HG03575 (cell line): ENCODE data around the gene FXYD5.
"Not testable (repeated sequence)": the region's sequence is repeated elsewhere in the genome, so short reads cannot be mapped to it uniquely, and the experiment has no call there.

Source experiments
- ATAC-seq: cut with Tn5 transposase; IDR thresholded peaks from one replicate; pipeline ENCODE4 v1.9.1; 2021; ENCODE audit not compliant: unreplicated experiment, insufficient number of reproducible peaks, low FRiP score; ENCODE audit errors: extremely low read depth

Gene FXYD5

GRCh38 chr19:35168196-35168595 lies 13.7 kb downstream of the FXYD5 start:
- no peak for ATAC-seq

DNA sequence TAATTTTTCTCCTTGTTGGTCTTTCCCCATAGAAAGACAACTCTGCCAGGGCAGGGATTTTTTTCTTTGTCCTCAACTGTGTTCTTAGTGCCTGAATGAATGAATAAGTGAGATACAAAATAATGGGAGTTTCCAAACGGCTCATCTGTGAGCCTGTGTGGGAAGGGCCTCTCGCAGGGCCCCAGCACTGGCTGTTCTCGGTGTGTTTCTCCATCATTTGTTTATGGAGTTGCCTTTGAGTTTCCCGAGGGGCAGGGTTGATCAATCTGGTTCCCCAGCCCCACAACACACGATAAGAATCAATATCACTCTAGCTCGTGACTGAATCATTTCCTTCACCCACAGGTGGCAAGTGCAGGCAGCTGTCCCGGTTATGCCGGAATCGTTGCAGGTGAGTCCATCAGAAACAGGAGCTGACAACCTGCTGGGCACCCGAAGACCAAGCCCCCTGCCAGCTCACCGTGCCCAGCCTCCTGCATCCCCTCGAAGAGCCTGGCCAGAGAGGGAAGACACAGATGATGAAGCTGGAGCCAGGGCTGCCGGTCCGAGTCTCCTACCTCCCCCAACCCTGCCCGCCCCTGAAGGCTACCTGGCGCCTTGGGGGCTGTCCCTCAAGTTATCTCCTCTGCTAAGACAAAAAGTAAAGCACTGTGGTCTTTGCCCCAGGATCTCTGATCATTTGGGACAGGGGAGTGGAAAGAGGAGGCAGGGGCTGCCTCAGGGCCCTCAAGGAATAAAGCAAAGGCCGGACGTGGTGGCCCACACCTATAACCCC lies 14.9 kb downstream of the FXYD5 start:
- no peak for ATAC-seq

GRCh38 chr19:35170359-35171061 lies 16.0 kb downstream of the FXYD5 start:
- no peak for ATAC-seq

- no peak for ATAC-seq
Measured at GRCh38 chr19:35171730-35172129, 17.2 kb downstream of the FXYD5 start.

GRCh38 chr19:35174226-35174625 lies 19.7 kb downstream of the FXYD5 start:
- no peak for ATAC-seq

DNA sequence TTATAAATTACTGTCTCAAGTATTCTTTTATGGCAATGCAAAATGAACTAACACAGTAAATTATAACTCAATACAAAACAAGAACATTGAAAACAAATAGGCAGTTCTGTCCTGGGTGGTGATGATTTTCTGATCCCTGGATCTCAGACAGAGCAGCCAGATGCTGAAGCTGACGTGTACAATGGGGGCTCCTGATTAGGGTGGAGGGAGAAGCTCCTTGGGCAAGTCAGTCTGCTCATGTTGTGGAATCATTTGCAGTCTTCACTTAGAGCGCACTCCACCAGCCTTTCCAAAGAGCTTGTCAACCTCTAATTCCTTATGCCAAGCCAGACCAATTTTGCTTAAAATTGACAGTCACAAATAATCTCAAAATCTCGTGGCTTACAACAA lies 21.6 kb downstream of the FXYD5 start:
- ATAC-seq: no peak

DNA sequence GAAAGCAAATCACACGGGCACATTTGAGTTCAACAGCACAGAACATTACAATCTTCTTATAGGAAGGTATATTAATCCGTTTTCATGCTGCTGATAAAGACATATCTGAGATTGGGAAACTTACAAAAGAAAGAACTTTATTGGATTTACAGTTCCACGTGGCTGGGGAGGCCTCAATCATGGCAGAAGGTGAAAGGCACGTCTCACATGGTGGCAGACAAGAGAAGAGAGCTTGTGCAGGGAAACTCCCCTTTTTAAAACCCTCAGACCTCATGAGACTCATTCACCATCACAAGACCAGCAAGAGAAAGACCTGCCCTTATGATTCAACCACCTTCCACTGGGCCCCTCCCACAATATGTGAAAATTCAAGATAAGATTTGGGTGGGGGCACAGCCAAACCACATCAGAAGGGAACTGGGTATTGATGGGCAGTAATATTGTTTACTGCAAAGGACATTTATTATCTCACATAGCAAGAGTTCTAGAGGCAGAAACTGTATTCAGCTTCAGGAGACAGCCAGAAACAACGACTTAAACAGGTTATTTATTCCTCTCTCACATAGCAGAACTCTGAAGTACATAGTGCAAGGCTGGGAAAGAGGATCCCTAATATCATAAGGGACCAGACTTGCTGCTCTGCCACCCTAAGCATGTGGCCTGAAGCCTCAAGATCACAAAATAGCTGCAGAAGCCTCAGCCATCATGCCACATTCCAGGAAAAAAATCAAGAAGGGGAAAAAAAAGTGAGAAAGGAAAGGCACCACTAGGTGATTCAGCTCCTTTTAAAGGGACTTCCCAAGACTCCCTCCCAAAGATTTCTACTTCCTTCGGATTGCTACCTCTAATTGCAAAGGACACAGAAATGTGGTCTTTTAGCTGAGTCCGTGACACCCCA lies 23.1 kb downstream of the FXYD5 start:
- no peak for ATAC-seq

- ATAC-seq: no peak
Measured at GRCh38 chr19:35178701-35179100, 24.2 kb downstream of the FXYD5 start.

DNA sequence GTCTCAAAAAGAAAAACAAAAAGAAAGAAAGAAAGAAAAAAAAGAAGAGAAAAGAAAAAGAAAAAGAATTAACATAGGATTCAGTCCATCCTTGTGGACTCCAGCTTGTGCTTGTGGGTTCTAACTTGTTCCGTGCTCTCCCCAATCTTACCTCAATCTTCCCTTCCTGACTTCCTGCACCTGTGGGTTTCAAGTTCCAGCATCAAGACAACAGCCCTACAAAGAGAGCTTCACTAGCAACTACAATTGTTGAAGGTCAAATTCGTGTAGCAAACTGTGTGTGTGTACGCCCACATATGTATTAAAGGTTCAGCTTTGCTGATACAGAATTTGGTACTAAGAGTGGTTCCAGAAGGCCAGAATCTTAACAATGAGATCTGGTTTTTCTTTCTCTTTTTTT lies 25.3 kb downstream of the FXYD5 start:
- ATAC-seq: no peak

DNA sequence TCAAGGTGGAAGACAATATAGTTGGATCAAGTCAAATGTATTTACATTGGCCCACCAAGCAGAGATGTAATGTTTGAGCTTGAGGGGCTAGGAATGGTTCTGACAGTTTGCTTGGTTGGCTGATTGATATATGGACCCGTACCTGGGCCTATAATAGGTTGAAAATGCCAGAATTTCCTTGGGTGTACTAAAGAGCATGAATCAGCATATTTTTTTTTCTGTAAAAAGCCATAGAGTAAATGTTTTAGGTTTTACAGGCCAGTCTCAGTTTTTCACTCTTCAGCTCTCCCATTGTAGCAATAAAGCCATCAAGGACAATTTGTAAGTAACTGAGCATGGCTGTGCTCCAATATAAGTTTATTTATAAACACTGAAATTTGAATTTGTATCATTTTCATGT lies 26.9 kb downstream of the FXYD5 start:
- ATAC-seq: no peak

GRCh38 chr19:35184267-35184666 lies 29.7 kb downstream of the FXYD5 start:
- no peak for ATAC-seq

- no peak for ATAC-seq
Measured at GRCh38 chr19:35184884-35185283, 30.3 kb downstream of the FXYD5 start.

DNA sequence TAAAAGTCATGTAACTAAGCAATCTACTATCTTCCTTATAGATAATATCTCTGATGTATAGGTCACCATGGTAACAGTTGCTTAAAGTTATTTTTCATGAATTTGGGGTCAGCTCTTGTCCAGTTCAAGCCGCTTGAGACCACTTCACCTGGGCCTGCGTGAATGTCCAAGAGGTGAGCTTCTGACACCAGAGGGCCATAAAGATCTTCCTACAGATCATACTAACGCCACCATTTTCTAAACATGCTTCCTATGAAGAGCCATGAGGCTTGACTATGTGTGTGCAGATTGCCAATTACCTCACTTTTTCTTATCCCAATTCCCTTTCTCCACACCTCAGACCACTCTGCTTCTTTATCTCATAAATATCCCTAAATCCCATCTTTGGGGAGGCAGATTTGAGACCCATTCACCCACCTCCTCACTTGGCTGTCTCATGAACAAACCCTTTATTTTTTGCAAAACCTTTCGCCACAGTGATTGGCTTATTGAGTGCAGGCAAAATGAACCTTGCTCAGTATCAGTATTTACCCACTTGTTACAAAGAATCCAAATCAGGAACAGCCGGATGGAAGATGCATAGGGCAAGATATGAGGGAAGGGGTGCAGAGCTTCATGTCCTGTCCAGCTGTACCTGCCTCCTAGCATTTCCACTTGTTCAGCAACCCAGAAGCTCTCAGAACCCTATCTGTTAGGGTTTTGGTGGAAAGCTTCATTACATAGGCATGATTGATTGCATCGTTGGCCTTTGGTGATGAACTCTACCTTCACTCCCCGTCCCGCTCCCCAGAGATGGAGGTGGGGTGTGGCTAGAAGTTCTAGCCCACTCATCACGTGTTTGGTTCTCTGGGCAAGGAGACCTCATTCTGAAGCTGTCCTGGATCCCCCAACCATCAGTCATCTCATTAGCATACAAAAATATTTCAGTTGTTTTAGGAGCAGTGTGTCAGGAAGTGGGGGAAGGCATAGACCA lies 39.8 kb downstream of the FXYD5 start:
- ATAC-seq: no peak

GRCh38 chr19:35195830-35196229 lies 41.3 kb downstream of the FXYD5 start:
- no peak for ATAC-seq

DNA sequence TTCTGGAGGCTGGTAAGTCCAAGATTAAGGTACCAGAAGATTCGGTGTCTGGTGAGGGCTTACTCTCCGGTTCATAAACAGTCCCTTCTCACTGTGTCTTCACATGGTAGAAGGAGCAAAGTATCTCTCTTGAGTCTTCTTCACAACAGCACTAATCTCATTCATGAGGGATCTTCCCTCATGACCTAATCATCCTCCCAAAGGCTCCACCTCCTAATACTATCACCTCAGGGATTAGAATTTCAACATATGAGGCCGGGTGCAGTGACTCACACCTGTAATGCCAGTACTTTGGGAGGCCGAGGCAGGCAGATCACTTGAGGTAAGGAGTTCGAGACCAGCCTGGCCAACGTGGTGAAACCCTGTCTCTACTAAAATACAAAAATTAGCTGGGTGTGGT lies 42.3 kb downstream of the FXYD5 start:
- not testable (repeated sequence) for ATAC-seq

DNA sequence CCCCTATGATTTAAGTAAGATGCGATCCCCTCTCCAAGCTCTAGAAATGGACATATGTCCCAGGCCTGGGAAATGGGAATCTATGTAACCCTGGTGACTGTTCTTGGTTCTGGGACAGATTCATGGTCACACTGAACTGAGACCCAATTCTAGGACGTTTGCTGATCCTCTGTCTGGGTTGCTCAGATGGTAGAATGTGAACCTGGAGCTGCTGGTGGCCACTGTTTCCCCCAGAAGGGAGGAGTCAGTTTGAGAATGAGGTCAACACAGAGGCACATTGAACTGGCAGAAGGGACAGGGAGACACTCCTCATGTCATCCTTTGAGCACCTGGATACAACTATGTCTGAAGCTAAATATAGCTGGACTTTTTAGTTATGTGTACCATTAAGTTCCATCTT lies 44.9 kb downstream of the FXYD5 start:
- no peak for ATAC-seq

- no peak for ATAC-seq
Measured at GRCh38 chr19:35202722-35203688, 48.5 kb downstream of the FXYD5 start.
